GM13977 (cell line): Measurements from ENCODE around the gene STRA8.

ENCODE experiments used
- DNase-seq: peaks from one replicate; pipeline ENCODE4 v3.0.0; 2012; ENCODE audit warnings: low spot score
- CTCF ChIP-seq: IDR thresholded peaks from 2 replicates; pipeline ENCODE4 v1.5.1; 2012; ENCODE audit warnings: mild to moderate bottlenecking, control low read depth; ENCODE audit not compliant: insufficient read depth; ENCODE audit errors: extremely low read depth, missing control alignments
- in situ Hi-C: fragments of 300-500 bp; cut with MboI; formaldehyde crosslinking; loops from one replicate; pipeline ENCODE4 v1.12.0; 2022; ENCODE audit warnings: low sequenced_read_pairs, low pct_unique_long_range_greater_than_20kb, mixed read lengths, inconsistent platforms; ENCODE audit not compliant: unreplicated experiment

Gene STRA8

GRCh38 chr7:135260930-135261721, 27.5 kb downstream of the STRA8 start:
- in situ Hi-C loops, result no loop called here
- no peak for DNase-seq
- TF ChIP-seq CTCF, result no peak

GRCh38 chr7:135262623-135263320, 29.1 kb downstream of the STRA8 start:
- in situ Hi-C loops, result no loop called here
- no peak for TF ChIP-seq CTCF
- no peak for DNase-seq

GRCh38 chr7:135263321-135263970, 29.8 kb downstream of the STRA8 start:
- in situ Hi-C loops, result no loop called here
- TF ChIP-seq CTCF, result no peak
- no peak for DNase-seq

- no peak for DNase-seq
- no peak for TF ChIP-seq CTCF
- in situ Hi-C loops, result no loop called here
These were observed 32.0 kb downstream of the STRA8 start for GRCh38 chr7:135265637-135266036.

GRCh38 chr7:135269921-135270320, 36.3 kb downstream of the STRA8 start:
- no peak for DNase-seq
- in situ Hi-C loops, result no loop called here
- no peak for TF ChIP-seq CTCF

GRCh38 chr7:135270577-135271254, 37.1 kb downstream of the STRA8 start:
- no peak for DNase-seq
- no peak for TF ChIP-seq CTCF
- in situ Hi-C loops, result no loop called here
